NCI-H128 (cell line): ENCODE measurements around the gene ZNF497.
A peak's percentile ranks its signal among the peaks of the same experiment; 100 is the strongest.
"Not testable (repeated sequence)": the region's sequence is repeated elsewhere in the genome, so short reads cannot be mapped to it uniquely, and the experiment has no call there.

Experiments
- DNase-seq: peaks from one replicate; lab custom pipeline; 2025; ENCODE audit not compliant: unreplicated experiment; lab: John Stamatoyannopoulos, UW

ZNF497 gene

GRCh38 chr19:58394821-58395219 is 32.3 kb upstream of the ZNF497 start:
- no peak for DNase-seq

GRCh38 chr19:58393725-58394033 is 31.1 kb upstream of the ZNF497 start:
- DNase-seq: no peak

GRCh38 chr19:58392945-58393724 is 30.6 kb upstream of the ZNF497 start:
- no peak for DNase-seq

- DNase-seq: no peak
These were observed 25.6 kb upstream of the ZNF497 start for GRCh38 chr19:58388175-58388526.

- no peak for DNase-seq
These were observed 25.0 kb upstream of the ZNF497 start for GRCh38 chr19:58387338-58388174.

GRCh38 chr19:58386576-58387337 is 24.2 kb upstream of the ZNF497 start, which contains the start of gene RPS5:
TSS of gene RPS5 (plus strand) at chr19:58387269. CDS start at chr19:58388138, 869 bp downstream.
- DNase-seq: peak; percentile 97

GRCh38 chr19:58385891-58386575 is 23.5 kb upstream of the ZNF497 start:
- DNase-seq: no peak

GRCh38 chr19:58385313-58385890 is 22.9 kb upstream of the ZNF497 start:
- DNase-seq: no peak

GRCh38 chr19:58382997-58383603 is 20.5 kb upstream of the ZNF497 start:
- DNase-seq: no peak

GRCh38 chr19:58381460-58382212 is 19.1 kb upstream of the ZNF497 start:
- no peak for DNase-seq

- peak; percentile 100 for DNase-seq
These were observed 18.3 kb upstream of the ZNF497 start, which contains the start of gene ZNF837 for GRCh38 chr19:58380662-58381459. TSS of gene ZNF837 (minus strand) at chr19:58381030. CDS start at chr19:58369332, 11,698 bp downstream.

GRCh38 chr19:58380037-58380661 is 17.6 kb upstream of the ZNF497 start:
- no peak for DNase-seq

- no peak for DNase-seq
These were observed 16.7 kb upstream of the ZNF497 start for GRCh38 chr19:58379246-58379645.

GRCh38 chr19:58376724-58377123 is 14.2 kb upstream of the ZNF497 start:
- not testable (repeated sequence) for DNase-seq

- DNase-seq: no peak
These were observed 11.6 kb upstream of the ZNF497 start for GRCh38 chr19:58374200-58374599.

- DNase-seq: no peak
These were observed 10.0 kb upstream of the ZNF497 start for GRCh38 chr19:58372311-58373133.
